ENCODE measurements around the gene KPNA1. TPM values are rescaled to one million over a fixed set of nuclear protein-coding genes. Genes with fewer than 3 reads are reported as not detected.
A peak's percentile ranks its signal among the peaks of the same experiment; 100 is the strongest.

Gene KPNA1
- total RNA-seq, 1 donor from 2014 or later = 72.9 TPM

DNA sequence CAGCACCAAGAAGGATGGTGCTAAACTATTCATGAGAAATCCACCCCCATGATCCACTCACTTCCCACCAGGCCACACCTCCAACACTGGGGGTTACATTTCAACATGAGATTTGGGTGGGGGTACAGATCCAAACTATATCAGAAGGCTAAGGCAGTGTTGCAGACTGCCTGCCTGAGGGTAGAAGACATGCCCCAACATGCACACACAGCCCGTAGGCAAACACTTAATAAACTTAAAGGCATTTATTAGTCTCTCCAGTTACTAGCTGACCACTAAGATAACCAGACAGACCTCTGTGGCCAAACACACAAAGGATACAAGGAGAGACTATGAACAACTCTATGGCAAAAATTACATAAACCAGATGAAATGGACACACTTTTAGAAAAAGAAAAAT, 120.6 kb downstream of the KPNA1 start:
- TF ChIP-seq, protein P1, sequence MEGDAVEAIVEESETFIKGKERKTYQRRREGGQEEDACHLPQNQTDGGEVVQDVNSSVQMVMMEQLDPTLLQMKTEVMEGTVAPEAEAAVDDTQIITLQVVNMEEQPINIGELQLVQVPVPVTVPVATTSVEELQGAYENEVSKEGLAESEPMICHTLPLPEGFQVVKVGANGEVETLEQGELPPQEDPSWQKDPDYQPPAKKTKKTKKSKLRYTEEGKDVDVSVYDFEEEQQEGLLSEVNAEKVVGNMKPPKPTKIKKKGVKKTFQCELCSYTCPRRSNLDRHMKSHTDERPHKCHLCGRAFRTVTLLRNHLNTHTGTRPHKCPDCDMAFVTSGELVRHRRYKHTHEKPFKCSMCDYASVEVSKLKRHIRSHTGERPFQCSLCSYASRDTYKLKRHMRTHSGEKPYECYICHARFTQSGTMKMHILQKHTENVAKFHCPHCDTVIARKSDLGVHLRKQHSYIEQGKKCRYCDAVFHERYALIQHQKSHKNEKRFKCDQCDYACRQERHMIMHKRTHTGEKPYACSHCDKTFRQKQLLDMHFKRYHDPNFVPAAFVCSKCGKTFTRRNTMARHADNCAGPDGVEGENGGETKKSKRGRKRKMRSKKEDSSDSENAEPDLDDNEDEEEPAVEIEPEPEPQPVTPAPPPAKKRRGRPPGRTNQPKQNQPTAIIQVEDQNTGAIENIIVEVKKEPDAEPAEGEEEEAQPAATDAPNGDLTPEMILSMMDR (IDR thresholded peaks at IDR 0.05) = no peak
- Mint-ChIP-seq H3K36me3 (ENCODE audit: low read depth) (peaks cover 4% of the 10 kb centered on the region), H3K9me3 (no peaks in the 10 kb centered on the region), H3K27ac (no peak overlapping the region), H3K4me1 (peaks cover 6% of the 10 kb centered on the region), H3K4me3 (no peak overlapping the region), H3K27me3 (no peaks in the 10 kb centered on the region)
- POLR2A ChIA-PET = no interaction called here
- no peak for ATAC-seq (ENCODE audit: low read depth)
- CTCF ChIA-PET = interaction anchor here (0.7 to 2.0 kb wide), 6 partner anchors 10 to 633 kb away, joined by 3 to 16 read pairs (median 7); partner anchors contain the start of genes FAM162A and SEMA5B
- DNase-seq = no peak
- intact Hi-C loops (cut with micrococcal nuclease) = loop anchor here (5.0 kb wide), 2 partner anchors 168 to 863 kb away; partner anchors contain the start of genes DTX3L and PARP9

DNA sequence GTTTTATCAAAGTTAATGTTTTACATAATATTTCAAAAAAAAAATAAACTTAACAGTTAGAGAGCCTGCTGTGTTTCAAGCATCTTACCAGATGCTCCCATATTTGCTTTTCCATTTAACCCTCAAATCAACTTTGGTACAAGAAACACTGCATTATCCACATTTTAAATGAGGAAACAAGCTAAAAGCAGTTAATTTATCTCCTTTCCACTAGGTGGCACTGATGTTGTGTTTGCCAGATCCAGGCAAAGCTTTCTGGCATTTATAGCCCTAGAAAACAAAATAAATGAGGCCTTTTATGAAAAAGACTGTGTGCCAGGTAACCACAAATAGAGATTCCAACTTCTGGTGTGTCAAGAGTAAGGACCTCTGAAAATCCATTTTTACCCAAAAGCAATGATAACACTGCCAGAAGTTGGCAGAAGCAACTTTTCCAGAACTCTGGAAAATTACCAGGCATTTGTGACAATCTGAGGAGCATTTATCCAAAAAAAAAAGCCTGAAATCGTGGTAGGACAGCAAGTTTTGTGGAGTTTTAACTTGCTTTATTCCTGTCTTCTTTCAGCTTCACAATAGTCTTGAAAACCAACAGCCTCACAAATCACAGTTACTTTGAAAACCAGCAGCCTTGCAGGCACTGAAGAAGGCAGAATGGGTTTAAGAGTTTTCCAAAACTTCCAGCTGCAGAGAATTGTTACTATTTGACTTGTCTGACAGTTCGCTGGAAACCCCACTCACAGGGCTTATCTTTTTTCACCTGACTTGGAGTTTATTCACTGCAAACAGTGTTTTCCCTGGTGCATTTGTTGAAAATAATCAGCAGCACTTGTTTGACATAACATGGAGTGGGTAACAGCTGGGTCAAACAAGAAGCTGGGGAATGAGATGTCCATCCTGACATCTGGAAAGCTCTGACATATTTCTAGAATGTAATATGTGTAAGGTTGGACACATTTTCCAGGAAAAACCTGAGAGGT, 121.6 kb downstream of the KPNA1 start:
- Mint-ChIP-seq H3K9me3 (no peaks in the 10 kb centered on the region), H3K4me1 (peaks cover 15% of the 10 kb centered on the region), H3K27ac (no peak overlapping the region), H3K27me3 (no peaks in the 10 kb centered on the region), H3K36me3 (ENCODE audit: low read depth) (peaks cover 4% of the 10 kb centered on the region), H3K4me3 (no peak overlapping the region)
- ATAC-seq (ENCODE audit: low read depth) (no peak), DNase-seq (no peak)
- ChIA-PET POLR2A (interaction anchor here (0.6 to 1.4 kb wide), 5 partner anchors 9 to 719 kb away, joined by 3 to 8 read pairs (median 4); partner anchors contain the start of genes FAM162A, KPNA1 and WDR5B), CTCF (interaction anchor here (0.6 to 2.2 kb wide), 27 partner anchors 9 to 1167 kb away, joined by 3 to 18 read pairs (median 4); partner anchors contain the start of genes FAM162A, POLQ, SEMA5B and WDR5B)
- intact Hi-C loops (cut with micrococcal nuclease) = loop anchor here (1.0 to 5.0 kb wide), 5 partner anchors 22 to 864 kb away; partner anchors contain the start of genes DTX3L and PARP9
- TF ChIP-seq, protein P1 (IDR thresholded peaks at IDR 0.05) = peak; percentile 87

DNA sequence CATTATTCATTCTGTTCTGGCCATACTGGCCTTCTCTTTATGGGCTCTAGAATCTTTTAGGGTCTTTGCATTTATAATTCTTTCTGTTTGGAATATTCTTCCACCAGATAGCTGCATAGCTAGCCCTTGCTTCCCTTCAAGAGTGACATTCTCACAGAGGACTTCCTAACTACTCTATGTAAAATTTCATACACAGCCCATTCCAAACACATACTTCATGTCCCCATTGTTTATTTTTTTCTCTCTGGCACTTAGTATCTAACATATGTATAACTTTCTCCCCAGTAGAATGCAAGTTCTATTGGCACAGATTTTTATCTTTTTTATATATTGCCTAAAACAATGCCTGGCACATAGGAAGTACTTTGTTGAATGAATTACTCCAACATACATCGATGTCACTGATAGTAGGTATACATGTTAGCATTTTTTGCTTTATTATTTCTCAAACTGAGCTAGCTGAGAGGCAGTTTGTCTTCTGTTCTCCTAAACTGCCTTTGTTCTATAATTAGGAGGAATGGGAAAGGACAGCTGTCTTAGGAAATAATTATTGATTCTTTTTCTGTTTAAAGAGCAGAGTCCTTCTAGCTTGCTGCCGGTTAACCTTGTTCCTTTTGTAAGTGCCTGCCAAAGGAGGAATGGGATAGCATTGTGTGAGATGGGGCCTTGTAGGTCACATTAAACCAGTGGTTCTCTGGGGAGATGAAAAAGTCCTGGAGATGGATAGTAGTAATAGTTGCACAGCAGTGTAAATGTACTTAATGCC, 122.9 kb downstream of the KPNA1 start:
- POLR2A ChIA-PET = no interaction called here

DNA sequence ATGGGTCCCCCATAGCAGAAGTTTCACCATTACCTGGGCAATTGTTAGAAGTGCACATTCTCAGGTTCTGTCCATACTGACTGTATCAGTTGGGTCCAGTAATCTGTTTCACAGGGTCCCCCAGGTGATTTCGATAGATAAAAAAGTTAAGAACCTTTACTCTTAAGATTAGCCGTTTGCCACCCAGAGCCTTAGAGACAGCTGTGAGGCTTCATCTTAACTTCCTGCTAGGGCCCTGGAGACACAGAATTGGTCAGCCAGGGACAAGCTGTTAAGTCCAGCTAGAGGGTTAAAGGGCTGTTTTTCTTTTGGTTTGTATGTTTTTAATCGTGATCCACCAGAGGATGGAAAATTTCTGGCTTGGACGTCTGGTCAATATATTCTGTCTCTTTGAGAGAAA, 124.1 kb downstream of the KPNA1 start:
- no peak overlapping the region for H3K4me3 Mint-ChIP-seq
- no peaks in the 10 kb centered on the region for H3K27me3 Mint-ChIP-seq
- ChIA-PET POLR2A (interaction anchor here (0.6 kb wide), 1 partner anchor 637 kb away, joined by 5 read pairs; the partner anchor contains the start of gene SEMA5B), CTCF (interaction anchor here (1.3 kb wide), 1 partner anchor 14 kb away, joined by 4 read pairs; no protein-coding TSS in a partner anchor)
- H3K9me3 Mint-ChIP-seq = no peaks in the 10 kb centered on the region
- no peak overlapping the region for H3K27ac Mint-ChIP-seq
- DNase-seq (no peak), ATAC-seq (ENCODE audit: low read depth) (no peak)
- TF ChIP-seq, protein P1 (IDR thresholded peaks at IDR 0.05) = no peak
- intact Hi-C loops (cut with micrococcal nuclease) = loop anchor here (5.0 kb wide), 2 partner anchors 172 to 867 kb away; partner anchors contain the start of genes DTX3L and PARP9
- peaks cover 16% of the 10 kb centered on the region for H3K4me1 Mint-ChIP-seq
- H3K36me3 Mint-ChIP-seq (ENCODE audit: low read depth) = peaks cover 9% of the 10 kb centered on the region

More for the DNA sequence above, 122.9 kb downstream of the KPNA1 start:
- ATAC-seq (ENCODE audit: low read depth) = no peak
- Mint-ChIP-seq H3K9me3 (no peaks in the 10 kb centered on the region), H3K4me1 (peaks cover 17% of the 10 kb centered on the region), H3K27ac (no peak overlapping the region), H3K36me3 (ENCODE audit: low read depth) (peaks cover 8% of the 10 kb centered on the region), H3K27me3 (no peaks in the 10 kb centered on the region), H3K4me3 (no peak overlapping the region)
- TF ChIP-seq, protein P1 (IDR thresholded peaks at IDR 0.05) = no peak
- CTCF ChIA-PET = interaction anchor here (1.6 to 2.2 kb wide), 4 partner anchors 16 to 639 kb away, joined by 6 to 18 read pairs (median 10); partner anchors contain the start of gene WDR5B
- no peak for DNase-seq
- intact Hi-C loops (cut with micrococcal nuclease) = loop anchor here (2.0 to 5.0 kb wide), 3 partner anchors 23 to 865 kb away; partner anchors contain the start of genes DTX3L and PARP9

Measured in activated B cell treated with CpG ODN at 0.5 μM for 24 hours (primary cell).